Mesenchymal stem cell (in vitro differentiated cells and primary cell): Measurements from ENCODE around the gene ZNF225.

ENCODE experiments used
- DNase-seq: peaks from one replicate; pipeline ENCODE4 v3.0.0-alpha.2; 2013
- H2AFZ ChIP-seq: one replicate; pipeline ENCODE4 v1.6.1; 2013; ENCODE audit warnings: low read depth, mild to moderate bottlenecking, control low read depth, inconsistent platforms, low read length, moderate library complexity
- H2AK5ac ChIP-seq: 2 replicates; pipeline ENCODE4 v1.6.1; 2013; ENCODE audit warnings: low read length, moderate library complexity, mild to moderate bottlenecking, inconsistent platforms; ENCODE audit not compliant: severe bottlenecking
- H2BK120ac ChIP-seq: one replicate; pipeline ENCODE4 v1.6.1; 2013; ENCODE audit warnings: low read depth, mild to moderate bottlenecking, inconsistent platforms, low read length, moderate library complexity
- H2BK12ac ChIP-seq, 2 experiments: one replicate each; pipeline ENCODE4 v1.6.1; 2013; ENCODE audit warnings: inconsistent platforms in 2 of 2, low read length in 2 of 2, mild to moderate bottlenecking in 2 of 2, moderate library complexity in 2 of 2, control low read depth in 1 of 2
- H2BK15ac ChIP-seq: one replicate; pipeline ENCODE4 v1.6.1; 2013; ENCODE audit warnings: mild to moderate bottlenecking, low read depth, inconsistent platforms; ENCODE audit not compliant: poor library complexity, severe bottlenecking
- H2BK5ac ChIP-seq: 2 replicates; pipeline ENCODE4 v1.6.1; 2013; ENCODE audit warnings: low read depth, mild to moderate bottlenecking, low read length, control low read depth, inconsistent platforms; ENCODE audit not compliant: poor library complexity, severe bottlenecking
- H3K14ac ChIP-seq, 2 experiments: one replicate each; pipeline ENCODE4 v1.6.1; 2013; ENCODE audit warnings: inconsistent platforms in 2 of 2, low read length in 2 of 2, control low read depth in 1 of 2, mild to moderate bottlenecking in 1 of 2, moderate library complexity in 1 of 2
- H3K18ac ChIP-seq, 2 experiments: one replicate each; pipeline ENCODE4 v1.6.1; 2013; ENCODE audit warnings: inconsistent platforms in 2 of 2, low read length in 2 of 2, control low read depth in 1 of 2, low read depth in 1 of 2, mild to moderate bottlenecking in 1 of 2
- H3K23ac ChIP-seq, 2 experiments: one replicate each; pipeline ENCODE4 v1.6.1; 2013; ENCODE audit warnings: inconsistent platforms in 2 of 2, low read length in 2 of 2, mild to moderate bottlenecking in 2 of 2, moderate library complexity in 2 of 2, control low read depth in 1 of 2
- H3K27ac ChIP-seq: 2 replicates; pipeline ENCODE4 v1.5.1; 2013; ENCODE audit warnings: mild to moderate bottlenecking, moderate library complexity, low read length, control low read depth, inconsistent platforms; ENCODE audit not compliant: poor library complexity, severe bottlenecking
- H3K27me3 ChIP-seq, 2 experiments: 2 replicates each; pipeline versions ENCODE4 v1.6.1 to v1.7.0; 2013; ENCODE audit warnings: low read length in 2 of 2, mild to moderate bottlenecking in 2 of 2, moderate library complexity in 2 of 2, control low read depth in 1 of 2, inconsistent platforms in 1 of 2; ENCODE audit not compliant: control insufficient read depth in 1 of 2, insufficient read depth in 1 of 2
- H3K36me3 ChIP-seq, 2 experiments: 2 replicates each; pipeline versions ENCODE4 v1.6.1 to v1.7.0; 2013; ENCODE audit warnings: low read length in 2 of 2, control low read depth in 1 of 2, inconsistent platforms in 1 of 2, low read depth in 1 of 2, mild to moderate bottlenecking in 1 of 2; ENCODE audit not compliant: insufficient read depth in 2 of 2, control insufficient read depth in 1 of 2
- H3K4ac ChIP-seq, 2 experiments: one replicate each; pipeline ENCODE4 v1.6.1; 2013; ENCODE audit warnings: inconsistent platforms in 2 of 2, low read length in 2 of 2, mild to moderate bottlenecking in 2 of 2, moderate library complexity in 2 of 2, control low read depth in 1 of 2, low read depth in 1 of 2
- H3K4me1 ChIP-seq: 2 replicates; pipeline ENCODE4 v1.6.1; 2013; ENCODE audit warnings: low read depth, low read length, control low read depth; ENCODE audit not compliant: control insufficient read depth, insufficient read depth
- H3K4me2 ChIP-seq: 2 replicates; pipeline ENCODE4 v1.6.1; 2013; ENCODE audit warnings: low read length, mild to moderate bottlenecking, inconsistent platforms; ENCODE audit not compliant: poor library complexity, severe bottlenecking
- H3K4me3 ChIP-seq, 2 experiments: 2 replicates each; pipeline versions ENCODE4 v1.5.1 to v1.7.0; 2013; ENCODE audit warnings: low read length in 2 of 2, mild to moderate bottlenecking in 2 of 2, control low read depth in 1 of 2, low read depth in 1 of 2; ENCODE audit not compliant: insufficient read depth in 1 of 2
- H3K79me1 ChIP-seq: replicated peaks from 2 replicates; pipeline ENCODE4 v1.6.1; 2013; ENCODE audit warnings: mild to moderate bottlenecking, control low read depth, low read length, inconsistent platforms; ENCODE audit not compliant: poor library complexity, severe bottlenecking
- H3K9ac ChIP-seq: 2 replicates; pipeline ENCODE4 v1.7.0; 2013; ENCODE audit warnings: mild to moderate bottlenecking, low read length, moderate library complexity
- H3K9me3 ChIP-seq: 2 replicates; pipeline ENCODE4 v1.7.0; 2013; ENCODE audit warnings: mild to moderate bottlenecking, low read length; ENCODE audit not compliant: control insufficient read depth
- H4K8ac ChIP-seq: one replicate; pipeline ENCODE4 v1.6.1; 2013; ENCODE audit warnings: inconsistent platforms, mild to moderate bottlenecking, low read length, moderate library complexity
- H4K91ac ChIP-seq: one replicate; pipeline ENCODE4 v1.6.1; 2013; ENCODE audit warnings: mild to moderate bottlenecking, low read length, inconsistent platforms
- WGBS: methylation state at CpG from one replicate; pipeline ENCODE4 v1.1.7; 2013; ENCODE audit warnings: mixed read lengths; 5-methylcytosine and 5-hydroxymethylcytosine counted together

ZNF225 gene

DNA sequence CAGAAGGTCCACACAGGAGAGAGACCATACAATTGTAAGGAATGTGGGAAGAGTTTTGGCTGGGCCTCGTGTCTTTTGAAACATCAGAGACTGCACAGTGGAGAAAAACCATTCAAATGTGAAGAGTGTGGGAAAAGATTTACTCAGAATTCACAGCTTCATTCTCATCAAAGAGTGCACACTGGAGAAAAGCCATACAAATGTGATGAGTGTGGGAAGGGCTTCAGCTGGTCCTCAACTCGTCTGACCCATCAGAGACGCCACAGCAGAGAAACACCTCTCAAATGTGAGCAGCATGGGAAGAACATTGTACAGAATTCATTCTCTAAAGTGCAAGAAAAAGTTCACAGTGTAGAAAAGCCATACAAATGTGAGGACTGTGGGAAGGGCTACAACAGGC lies 5.4 kb upstream of the ZNF225 start:
- 98% methylated on average over 3 of the region's 3 CpGs for WGBS
- no peak overlapping the region for H3K18ac ChIP-seq
- no peak overlapping the region for H4K8ac ChIP-seq
- peaks cover 54% of the 10 kb centered on the region for H3K9me3 ChIP-seq
- no peak overlapping the region for H2AFZ ChIP-seq
- H2BK15ac ChIP-seq, result no peak overlapping the region
- no peaks in the 10 kb centered on the region for H3K27me3 ChIP-seq
- H3K4me2 ChIP-seq, result no peak overlapping the region
- peak overlapping the region in 1 of 2 experiments; percentile 22 for H3K4me3 ChIP-seq
- no peak overlapping the region for H3K4ac ChIP-seq
- H3K4me1 ChIP-seq, result no peaks in the 10 kb centered on the region
- peaks cover 10% of the 10 kb centered on the region for H3K79me1 ChIP-seq
- H3K36me3 ChIP-seq, result peaks cover 17 to 55% of the 10 kb centered on the region in 2 experiments
- no peak overlapping the region for H3K23ac ChIP-seq
- H2BK12ac ChIP-seq, result no peak overlapping the region
- no peak overlapping the region for H3K9ac ChIP-seq
- H2BK5ac ChIP-seq, result no peak overlapping the region
- no peak for DNase-seq
- no peak overlapping the region for H2AK5ac ChIP-seq
- no peak overlapping the region for H3K27ac ChIP-seq
- H2BK120ac ChIP-seq, result no peak overlapping the region
- no peak overlapping the region for H4K91ac ChIP-seq
- no peak overlapping the region for H3K14ac ChIP-seq

DNA sequence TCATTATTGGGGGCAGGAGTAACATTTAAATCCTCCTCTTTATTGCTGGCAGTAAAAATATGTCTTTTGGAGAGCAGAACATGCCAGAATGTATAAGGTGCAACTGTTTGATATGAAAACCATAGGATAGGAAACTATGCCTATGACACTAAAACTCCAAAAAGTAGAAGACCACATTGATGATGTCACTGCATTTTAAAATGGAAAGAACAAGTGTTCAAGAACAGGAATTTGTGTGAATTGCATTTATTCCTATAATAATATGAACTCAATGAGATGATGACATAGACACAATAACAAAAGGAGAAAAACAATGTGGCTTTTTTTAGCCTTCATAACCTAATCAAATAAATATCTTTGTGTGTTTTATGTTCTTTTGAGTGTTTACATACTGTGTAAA lies 3.7 kb upstream of the ZNF225 start:
- Histone ChIP-seq H2BK120ac (no peak overlapping the region), H4K8ac (no peak overlapping the region), H3K4me1 (peaks cover 3% of the 10 kb centered on the region)

DNA sequence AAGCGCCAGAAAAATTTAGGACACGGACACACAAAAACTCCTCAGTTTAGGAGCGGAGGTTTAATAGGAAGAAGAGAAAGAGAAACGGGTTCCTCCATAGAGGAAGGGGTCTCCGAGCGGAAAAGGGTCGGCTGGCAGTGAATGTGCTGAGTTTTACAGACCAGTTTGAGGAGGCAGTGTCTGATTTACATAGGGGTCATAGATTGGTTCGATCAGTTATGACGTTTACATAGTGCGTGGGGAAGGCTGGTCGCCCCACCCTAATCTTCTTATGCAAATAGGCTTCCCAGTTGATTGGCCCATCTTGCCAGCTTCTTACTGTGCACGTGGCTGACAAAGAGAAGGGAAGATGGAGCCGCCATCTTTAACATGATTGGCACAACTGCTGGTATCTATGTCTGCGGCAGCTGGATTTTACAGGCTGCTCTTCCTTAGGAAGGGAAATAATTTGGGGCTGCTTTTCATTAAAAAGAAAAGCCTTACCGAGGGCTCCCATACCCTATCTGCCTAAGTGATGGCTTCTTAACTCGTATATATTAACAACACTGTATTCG lies 1.2 kb upstream of the ZNF225 start:
- Histone ChIP-seq H3K4me3 (peak overlapping the region in 1 of 2 experiments; percentile 92), H3K27me3 (no peaks in the 10 kb centered on the region), H3K36me3 (peaks cover 14 to 26% of the 10 kb centered on the region in 2 experiments), H3K9ac (peak overlapping the region; percentile 98), H3K14ac (no peak overlapping the region), H2BK12ac (no peak overlapping the region), H2AK5ac (no peak overlapping the region), H2AFZ (no peak overlapping the region), H3K4ac (no peak overlapping the region), H3K4me2 (peak overlapping the region; percentile 75), H3K23ac (no peak overlapping the region), H2BK120ac (no peak overlapping the region), H2BK5ac (no peak overlapping the region), H3K27ac (peak overlapping the region; percentile 65), H3K4me1 (peaks cover 3% of the 10 kb centered on the region), H3K9me3 (peaks cover 22% of the 10 kb centered on the region), H3K18ac (no peak overlapping the region), H2BK15ac (no peak overlapping the region), H4K8ac (peak overlapping the region; percentile 32), H3K79me1 (peaks cover 23% of the 10 kb centered on the region), H4K91ac (no peak overlapping the region)
- WGBS, result 19% methylated on average over 14 of the region's 17 CpGs
- DNase-seq, result peak; percentile 97

More for the DNA sequence above, 3.7 kb upstream of the ZNF225 start:
- peaks cover 43% of the 10 kb centered on the region for H3K9me3 ChIP-seq
- H3K14ac ChIP-seq, result no peak overlapping the region
- H3K27ac ChIP-seq, result no peak overlapping the region
- H2AFZ ChIP-seq, result no peak overlapping the region
- no peak overlapping the region for H3K18ac ChIP-seq
- H2BK12ac ChIP-seq, result no peak overlapping the region
- no peak overlapping the region for H3K23ac ChIP-seq
- H3K27me3 ChIP-seq, result no peaks in the 10 kb centered on the region
- peaks cover 13% of the 10 kb centered on the region for H3K79me1 ChIP-seq
- H3K36me3 ChIP-seq, result peaks cover 13 to 38% of the 10 kb centered on the region in 2 experiments
- H3K4me3 ChIP-seq, result no peak overlapping the region
- no peak overlapping the region for H2AK5ac ChIP-seq
- H3K9ac ChIP-seq, result no peak overlapping the region
- H2BK5ac ChIP-seq, result no peak overlapping the region
- DNase-seq, result no peak
- no peak overlapping the region for H4K91ac ChIP-seq
- no peak overlapping the region for H3K4ac ChIP-seq
- no peak overlapping the region for H2BK15ac ChIP-seq
- H3K4me2 ChIP-seq, result no peak overlapping the region

DNA sequence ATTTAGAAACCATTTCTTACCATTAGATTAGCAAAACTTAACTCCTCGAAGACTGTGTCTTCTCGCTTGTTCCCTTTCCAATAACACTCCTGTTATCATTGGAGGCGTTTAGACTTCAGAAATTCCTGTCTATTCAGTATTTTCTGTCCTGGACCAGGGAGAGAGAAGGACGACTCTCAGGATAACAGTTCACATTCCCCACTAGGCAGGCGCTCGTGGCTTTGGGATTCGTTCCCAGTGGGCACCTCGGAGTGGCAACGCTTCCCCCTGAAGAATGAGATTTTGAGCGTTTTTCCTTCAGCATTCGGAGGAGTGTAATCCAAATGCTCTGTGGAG lies 429 bp upstream of the ZNF225 start:
- Histone ChIP-seq H2AK5ac (no peak overlapping the region), H3K23ac (no peak overlapping the region), H3K27me3 (no peaks in the 10 kb centered on the region), H3K14ac (no peak overlapping the region), H3K4me3 (peak overlapping the region; percentile 71 to 92), H3K79me1 (peaks cover 23% of the 10 kb centered on the region), H2BK12ac (no peak overlapping the region), H2AFZ (no peak overlapping the region), H2BK15ac (no peak overlapping the region), H3K4me2 (peak overlapping the region; percentile 53), H3K4me1 (peaks cover 3% of the 10 kb centered on the region), H3K9me3 (peaks cover 14% of the 10 kb centered on the region), H4K8ac (no peak overlapping the region), H2BK120ac (no peak overlapping the region), H3K18ac (peak overlapping the region in 1 of 2 experiments; percentile 77), H4K91ac (no peak overlapping the region), H3K9ac (peak overlapping the region; percentile 98), H2BK5ac (no peak overlapping the region), H3K27ac (peak overlapping the region; percentile 70), H3K4ac (peak overlapping the region in 1 of 2 experiments; percentile 75), H3K36me3 (peaks cover 9 to 24% of the 10 kb centered on the region in 2 experiments)
- under 1% methylated on average over 11 of the region's 11 CpGs for WGBS
- DNase-seq, result no peak
